Stimulated activated CD8-positive, alpha-beta memory T cell treated with anti-CD3 and anti-CD28 coated beads, Interleukin-2, amount 100 ng/mL, for 48 hours (primary cell): ENCODE data around the gene SLC22A23.

Experiments used
- DNase-seq, 2 donors: peaks; one replicate each; pipeline ENCODE4 v3.0.0-alpha.2; 2020; ENCODE audit warnings: low read depth in 2 of 2

The SLC22A23 gene

DNA sequence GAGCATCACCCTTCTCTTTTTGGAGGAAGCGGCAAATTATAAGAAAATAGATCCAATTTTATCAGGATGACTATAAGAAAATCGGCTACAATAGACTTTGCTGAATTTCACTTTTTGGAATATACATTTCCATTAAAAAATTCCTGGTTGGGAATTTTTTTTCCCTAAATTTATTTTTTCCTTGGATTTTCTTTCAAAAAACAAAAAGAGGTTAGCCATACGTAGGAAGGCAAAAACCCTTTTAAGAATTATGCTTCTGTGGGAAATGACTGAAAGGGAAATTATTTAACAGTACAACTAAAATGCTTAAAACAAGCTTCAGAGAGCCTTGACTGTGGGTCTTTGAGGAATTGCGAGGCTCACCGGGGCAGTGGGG lies 86.9 kb downstream of the SLC22A23 start:
- no peak for DNase-seq

DNA sequence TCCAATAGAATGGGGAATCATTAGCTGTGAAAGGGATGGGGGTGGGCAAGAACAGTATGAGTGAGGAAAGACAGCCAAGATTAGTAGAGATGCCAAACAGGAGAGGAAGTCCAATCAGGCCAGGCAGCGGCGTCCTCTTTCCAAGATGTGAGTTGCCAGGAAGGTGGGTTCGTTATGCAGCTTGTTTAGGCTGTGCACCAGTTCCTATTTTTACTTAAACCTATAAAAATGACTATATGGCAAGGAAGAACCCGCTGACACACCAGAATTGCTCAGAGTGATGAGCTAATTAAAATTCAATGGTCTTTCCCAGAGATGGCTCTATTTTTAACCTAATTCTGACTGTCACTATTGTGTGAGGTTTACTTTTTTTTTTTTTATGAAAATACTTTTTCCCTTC lies 88.2 kb downstream of the SLC22A23 start:
- no peak for DNase-seq

DNA sequence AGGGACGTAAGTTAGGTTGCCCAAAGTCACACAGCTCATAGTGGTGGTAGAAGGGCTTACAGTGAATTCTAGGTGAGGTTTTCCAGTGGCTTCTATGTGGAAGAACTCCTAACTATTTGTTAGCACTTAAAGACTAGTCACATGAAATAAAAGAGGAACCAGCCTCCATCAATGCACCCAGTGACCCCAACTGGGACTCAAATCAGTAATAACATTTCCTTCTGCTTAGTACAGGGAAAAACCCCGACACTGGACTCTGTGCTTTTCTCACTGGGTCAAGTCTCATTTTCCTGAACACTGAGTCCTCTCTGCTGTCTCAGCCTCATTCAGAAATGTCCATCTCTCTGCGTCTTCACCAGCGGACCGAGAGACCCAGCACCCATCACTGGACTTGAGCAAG lies 89.2 kb downstream of the SLC22A23 start:
- no peak for DNase-seq

DNA sequence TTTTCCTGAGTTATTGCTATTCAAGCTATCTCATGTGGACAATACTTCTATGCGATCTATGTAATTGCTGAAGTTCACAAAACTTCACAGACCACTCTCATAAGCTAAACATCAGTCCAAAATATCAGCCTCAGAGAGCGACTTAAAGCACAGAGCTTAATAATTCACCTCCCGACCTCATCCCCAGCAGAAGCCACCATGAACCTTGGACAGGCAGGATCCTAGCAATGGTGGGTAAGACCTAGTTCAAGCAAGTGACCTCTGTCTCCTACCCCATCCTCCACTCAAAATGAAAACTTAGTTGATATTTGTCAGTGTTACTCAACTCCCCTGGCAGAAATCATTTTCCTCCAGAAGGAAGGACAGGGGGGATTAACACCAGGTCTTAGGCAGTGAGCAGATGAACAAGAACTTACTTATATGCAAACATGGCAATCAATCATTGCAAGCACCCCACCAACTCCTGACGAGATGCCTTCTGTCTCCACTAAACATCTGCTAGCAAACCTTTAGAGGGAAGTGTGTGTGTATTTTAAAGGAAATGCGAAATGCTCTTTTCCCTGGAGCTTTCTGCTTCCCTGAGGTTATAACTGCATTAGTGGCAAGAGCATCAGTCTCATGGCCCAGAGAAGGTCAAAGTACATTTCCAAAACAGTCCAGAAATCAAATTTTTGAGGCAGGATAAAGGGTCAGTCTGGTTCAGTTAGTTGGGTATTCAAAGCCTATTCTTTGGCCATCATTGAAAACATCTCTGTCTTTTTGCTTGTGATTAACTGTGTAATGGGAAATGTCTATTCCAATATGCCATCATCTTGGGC lies 90.0 kb downstream of the SLC22A23 start:
- DNase-seq: no peak

DNA sequence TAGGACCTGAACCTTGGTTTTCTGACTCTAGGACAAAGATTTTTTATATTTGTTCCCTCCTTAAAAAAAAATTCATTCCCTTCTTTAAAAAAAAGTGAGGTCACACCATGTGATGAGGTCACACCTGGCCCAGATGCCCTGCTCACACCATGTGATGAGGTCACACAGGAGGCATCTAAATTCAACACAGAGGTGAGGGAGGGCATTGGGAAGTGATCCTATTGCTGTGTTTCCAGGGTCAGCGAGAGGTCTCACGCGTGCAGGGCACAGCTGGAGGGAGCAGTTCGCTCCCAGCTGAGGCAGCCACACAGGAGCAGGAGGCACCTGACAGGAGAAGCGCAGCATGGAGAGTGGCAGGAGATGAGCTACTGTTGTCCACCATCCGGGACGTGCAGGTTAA lies 92.5 kb downstream of the SLC22A23 start:
- DNase-seq: no peak

DNA sequence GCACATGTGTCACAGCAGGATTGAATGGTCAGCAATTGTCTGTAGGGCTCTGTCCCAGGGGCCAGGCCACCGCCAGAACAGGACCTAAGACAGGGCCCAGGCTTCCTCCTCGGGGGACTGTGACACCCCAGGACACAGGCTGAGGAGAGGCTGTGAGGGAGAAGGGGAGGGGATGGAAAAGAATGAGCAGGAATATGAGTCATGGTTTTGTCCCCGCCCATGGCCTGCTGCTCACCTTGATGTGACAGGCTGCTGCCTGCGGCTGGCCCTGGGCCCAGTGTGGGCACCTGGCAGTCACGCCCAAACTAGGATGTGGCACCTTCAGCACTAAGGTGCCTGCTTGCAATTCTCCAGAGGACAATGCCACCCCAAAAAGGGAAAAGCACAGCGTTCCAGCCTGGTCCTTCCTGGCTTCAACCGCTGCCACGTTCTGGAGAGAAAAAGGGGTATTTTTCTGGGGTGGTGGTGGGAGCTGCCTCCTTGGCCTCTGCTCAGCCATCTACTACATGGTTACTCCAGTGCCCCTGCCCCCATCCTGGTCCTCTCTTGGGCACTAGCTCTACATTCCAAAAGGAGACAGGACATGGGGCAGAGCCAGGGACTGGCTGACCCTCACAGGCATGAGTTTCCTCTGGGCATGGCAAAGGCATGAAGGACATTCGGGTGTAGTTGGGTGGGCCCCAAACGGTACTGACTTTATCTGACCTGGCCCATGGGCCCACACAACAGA lies 93.4 kb downstream of the SLC22A23 start:
- DNase-seq: no peak

DNA sequence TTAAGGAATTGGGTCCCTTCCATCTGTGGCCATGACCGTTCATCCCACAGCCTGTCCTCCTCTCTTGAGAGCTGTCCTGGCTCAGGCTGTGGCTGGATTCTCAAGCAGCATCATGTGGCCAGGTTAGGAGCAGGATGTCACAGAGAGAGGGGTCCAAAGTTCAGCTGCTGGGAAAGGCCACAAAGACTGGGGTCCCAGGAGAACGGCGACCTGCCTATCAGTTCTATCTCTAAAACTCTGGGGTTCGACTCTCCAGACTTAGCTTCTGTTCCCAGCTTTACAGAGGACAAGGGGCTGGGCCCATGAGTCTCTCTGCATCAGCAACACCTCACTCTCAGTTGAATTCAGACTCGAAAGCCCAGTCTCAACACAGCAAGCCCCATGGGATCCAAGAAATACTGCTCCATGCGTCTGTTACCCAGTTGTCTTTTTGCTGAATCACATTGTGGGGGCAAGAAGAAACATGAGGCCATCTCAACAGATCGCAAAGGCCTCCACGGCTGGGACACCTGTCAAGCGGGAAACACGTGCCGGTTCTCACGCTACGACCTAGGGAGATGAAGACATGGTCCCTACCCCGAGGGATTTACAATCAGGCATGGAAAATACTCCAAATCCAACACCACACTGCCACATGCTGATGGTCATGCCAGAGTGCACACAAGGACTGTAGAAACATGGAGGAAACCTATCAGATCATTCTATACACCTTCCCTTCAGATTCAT lies 95.4 kb downstream of the SLC22A23 start:
- no peak for DNase-seq

DNA sequence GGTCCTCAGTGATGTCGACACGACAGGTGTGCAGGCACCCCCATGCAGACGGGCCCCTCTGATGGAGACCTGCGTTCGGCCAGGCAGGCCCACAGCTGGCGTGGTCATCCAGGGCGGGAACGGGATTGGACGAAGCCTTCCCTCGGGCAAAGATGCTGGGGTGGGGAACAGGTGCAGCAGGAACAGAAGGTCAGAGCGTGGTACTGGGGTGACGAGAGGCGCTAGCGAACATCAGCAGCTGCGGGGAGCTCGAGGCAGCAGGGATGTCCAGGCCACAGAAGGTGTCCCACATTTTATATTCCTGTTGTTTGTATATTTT lies 96.2 kb downstream of the SLC22A23 start:
- DNase-seq: no peak

DNA sequence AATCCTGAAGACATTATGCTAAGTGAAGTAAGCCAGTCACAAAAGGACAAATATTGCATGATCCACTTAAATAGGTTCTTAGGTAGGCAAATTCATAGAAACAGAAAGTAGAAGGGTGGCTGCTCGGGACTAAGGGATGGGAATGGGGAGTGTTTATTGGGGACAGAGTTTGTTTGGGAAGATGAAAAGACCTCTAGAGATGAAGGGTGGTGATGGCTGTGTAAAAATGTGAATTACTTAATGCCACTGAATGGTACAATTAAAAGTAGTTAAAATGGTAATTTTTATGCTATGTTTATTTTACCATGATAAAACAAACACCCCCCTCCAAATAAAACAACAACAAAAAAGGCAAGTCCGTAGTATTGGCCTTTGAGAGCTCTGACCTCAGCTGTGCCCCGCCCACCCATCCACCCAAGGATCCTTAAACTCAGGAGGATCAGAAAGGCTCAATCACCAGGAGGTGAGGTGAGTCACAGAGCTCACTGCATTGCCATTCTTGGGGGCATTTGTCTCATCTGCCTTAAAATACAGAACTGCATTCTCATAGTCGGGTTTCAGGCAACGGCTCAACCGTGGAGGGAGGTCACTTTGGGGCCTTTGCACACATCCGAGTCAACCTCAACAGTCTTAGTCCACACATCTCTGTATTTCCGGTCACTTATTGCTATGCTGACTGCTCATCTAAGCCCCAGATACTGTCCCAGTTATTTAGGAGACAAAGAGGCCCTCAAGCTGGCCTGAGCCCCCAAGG lies 96.7 kb downstream of the SLC22A23 start:
- DNase-seq: no peak

DNA sequence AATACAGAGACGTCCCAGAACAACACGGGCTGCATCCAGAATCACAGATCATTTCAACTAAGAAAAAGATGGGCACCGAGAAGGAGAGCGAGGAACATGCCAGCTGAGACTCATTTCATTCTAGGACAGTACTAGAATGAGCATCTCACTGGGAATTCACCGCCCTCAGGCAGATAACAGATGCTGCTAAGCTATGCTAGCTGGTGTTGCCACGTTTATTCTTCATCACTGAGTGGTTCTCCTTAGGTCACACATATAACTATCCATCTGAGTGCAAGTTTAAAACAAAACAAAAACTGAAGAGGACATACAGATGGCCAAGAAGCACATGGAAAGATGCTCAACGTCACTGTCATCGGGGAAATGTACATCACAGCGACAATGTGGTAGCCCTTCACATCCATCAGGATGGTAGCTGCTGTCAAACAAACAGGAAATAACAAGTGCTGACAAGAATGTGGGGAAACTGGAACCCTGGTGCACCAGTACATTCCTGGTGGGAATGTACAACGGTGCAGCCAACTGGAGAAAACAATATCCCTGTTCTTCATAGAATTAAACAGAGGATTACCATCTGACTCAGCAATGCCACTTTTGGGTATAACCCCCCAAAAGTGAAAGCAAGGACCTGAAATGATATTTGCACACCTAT lies 97.6 kb downstream of the SLC22A23 start:
- no peak for DNase-seq

DNA sequence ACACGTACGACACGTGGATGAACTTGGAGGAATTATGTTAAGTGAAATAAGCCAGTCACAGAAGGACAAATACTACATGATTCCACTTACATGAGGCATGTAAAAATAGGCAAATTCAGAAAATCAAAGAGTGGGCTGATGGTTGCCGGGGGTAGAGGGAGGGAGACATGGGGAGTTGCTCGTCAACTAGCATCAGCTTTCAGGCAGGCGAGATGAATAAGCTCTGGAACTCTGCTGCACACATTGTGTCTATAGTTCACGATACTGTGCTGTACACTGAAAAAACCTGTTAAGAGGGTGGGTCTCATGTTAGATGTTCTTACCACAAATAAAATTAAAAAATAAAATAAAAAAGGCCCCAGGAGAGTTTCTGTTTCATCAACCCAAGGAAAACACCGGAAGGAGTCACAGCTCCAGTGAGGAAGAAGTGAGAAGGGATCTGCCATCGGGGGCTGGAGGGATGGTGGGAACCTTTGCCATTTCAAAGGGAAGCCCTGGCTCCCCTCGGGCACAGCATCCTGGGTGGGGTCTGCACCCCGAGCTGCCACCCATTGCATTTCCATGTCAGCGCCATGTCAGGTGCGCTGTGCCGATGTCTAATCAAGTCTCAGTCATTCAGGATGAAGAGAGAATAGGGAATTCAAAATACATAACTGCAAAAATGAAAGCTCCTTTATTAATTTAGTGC lies 98.3 kb downstream of the SLC22A23 start:
- DNase-seq: no peak

DNA sequence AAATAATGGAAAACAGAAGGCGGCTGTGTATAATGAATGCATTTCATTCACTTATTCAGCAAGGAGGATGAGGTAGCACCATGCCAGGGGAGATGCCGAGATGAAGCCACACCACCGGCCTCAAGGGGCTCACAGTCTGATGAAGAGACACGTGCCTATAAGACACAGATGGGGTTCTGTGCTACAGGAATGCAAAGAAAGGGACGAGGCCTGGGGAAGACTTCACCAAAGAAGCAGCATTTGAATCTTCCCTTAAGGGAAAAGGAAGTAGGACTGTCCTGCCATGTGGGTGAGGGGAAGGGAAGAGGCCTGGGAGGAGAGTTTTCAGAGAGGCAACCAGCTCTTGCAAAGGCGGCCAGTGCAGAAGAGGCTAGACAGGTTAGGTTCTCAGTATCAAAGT lies 99.2 kb downstream of the SLC22A23 start:
- no peak for DNase-seq

DNA sequence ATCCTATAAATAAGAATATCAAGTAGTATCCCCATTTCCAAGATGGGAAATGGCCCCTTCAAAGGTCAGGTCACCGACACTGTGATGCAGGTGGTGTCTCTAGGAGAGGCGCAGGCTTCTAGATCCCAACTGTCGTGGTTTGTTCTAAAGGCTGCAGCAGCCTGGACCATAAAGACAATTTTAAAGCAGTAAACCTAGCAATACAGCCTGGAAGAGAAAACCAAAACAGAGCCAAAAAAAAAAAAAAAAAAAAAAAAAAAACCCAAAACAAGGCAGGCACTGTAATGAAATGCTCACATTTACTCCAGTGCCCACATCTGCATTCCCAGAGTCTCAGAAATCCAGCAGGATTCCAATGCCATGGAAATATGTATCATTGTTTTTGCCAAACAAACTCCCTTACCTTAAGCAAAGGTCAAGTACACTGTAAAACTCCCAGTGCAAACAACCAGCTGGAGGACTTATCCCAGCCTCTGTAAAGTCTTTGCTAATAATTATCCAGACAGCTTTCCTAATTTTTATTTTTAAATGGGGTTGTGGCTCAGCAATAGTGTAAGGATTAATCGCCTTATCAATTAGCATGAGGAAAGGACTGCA lies 99.9 kb downstream of the SLC22A23 start:
- DNase-seq: no peak

DNA sequence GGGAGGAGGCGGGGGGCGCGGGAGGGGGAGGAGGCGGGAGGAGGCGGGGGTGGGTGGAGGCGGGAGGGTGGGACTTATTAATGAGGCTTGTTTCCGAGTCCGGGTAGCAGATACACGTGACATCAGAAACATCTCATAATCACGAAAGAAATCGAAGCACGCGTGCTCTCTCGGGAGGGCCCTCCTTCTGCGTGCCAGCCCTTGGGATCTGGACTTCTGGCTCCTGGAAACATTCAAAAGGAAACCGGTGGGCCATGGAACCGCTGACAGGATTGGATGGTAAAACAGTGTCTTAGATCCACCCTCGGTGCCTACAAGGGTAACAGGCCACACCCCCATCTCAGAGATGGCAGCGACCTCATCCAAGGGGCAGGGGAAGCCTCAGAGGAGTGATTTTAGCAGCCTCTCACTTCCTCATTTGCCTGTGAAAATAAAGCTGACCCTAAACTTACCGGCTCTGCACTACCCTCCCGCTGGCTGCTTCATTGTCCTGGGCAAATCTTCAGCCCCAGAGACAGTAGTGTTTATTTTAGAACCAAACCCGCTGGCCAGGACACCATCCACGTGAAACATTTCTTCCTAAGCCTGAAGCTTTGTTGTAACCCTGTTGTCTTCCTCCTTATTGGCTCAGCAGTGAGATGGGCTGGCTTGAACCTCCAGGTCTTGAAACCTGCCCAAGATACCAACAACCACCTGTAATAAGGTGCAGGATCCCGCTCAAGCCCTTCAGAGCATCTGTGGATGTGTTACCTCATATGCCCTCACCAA lies 100.6 kb downstream of the SLC22A23 start:
- DNase-seq: no peak

DNA sequence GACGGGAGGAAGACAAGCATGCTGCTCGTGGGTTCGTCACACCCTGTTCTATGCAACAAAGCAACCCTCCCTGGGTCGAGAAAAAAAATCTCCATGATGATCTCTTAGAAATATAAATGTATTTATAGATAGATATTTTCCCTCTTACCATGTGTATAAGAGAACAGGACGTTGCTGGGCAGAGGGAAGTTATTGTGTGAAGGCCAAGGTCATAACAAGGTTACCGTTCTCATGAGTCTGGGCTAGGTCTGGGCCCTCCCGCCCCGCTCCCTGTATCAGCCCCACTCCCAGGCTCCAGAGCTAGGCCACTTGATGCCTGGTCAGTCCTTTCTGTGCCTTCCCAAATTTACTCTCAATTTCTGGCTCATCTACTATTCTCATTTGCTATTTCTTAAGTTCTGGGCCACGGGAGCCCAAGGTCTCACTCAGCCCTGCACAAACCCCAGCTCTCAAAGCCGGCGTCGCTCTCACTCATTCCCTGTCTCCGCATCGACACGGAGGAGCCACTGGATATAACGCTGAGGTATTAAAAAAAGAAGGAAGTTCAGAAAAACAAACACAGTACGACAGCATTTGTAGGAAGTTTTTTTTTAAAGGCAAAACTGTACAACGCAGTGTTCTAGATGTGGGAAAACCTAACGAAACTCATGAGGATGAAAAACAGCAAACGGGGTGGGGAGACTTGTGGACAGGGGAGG lies 101.3 kb downstream of the SLC22A23 start:
- no peak for DNase-seq

DNA sequence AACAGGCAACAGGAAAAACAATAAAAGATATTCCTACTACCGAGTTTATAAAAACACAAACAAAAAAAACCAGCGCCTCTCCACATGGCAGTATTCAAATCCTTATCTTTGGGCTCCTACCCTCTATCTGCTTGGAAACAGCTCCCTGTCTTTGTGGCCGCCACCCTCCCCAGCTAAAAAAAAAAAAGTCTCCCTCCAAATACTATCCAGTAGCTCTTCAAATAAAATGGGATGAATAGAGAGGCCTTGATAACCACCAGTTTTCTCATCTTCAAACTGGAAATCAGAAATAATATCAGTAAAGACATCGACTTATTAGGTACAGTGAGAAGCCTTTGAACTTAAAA lies 101.9 kb downstream of the SLC22A23 start:
- DNase-seq: no peak

DNA sequence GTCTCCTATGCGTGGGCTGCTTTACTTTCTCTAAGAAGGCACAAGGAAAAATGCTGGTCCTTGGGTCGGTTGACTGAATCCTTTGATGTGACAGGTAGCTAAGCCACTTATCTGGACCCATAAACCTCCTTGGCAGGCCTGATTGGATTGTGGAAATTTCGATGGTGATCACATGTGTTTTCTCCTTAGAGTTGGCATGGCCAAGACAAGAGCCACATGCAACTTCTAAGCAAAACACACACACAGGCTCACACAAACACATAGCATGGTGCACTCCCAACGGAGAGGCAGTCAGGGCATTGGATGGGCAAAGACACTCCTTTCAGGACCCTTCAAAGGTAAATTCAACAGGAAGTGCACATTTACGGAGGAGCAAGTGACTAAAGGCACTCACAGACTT lies 102.9 kb downstream of the SLC22A23 start:
- DNase-seq: no peak

DNA sequence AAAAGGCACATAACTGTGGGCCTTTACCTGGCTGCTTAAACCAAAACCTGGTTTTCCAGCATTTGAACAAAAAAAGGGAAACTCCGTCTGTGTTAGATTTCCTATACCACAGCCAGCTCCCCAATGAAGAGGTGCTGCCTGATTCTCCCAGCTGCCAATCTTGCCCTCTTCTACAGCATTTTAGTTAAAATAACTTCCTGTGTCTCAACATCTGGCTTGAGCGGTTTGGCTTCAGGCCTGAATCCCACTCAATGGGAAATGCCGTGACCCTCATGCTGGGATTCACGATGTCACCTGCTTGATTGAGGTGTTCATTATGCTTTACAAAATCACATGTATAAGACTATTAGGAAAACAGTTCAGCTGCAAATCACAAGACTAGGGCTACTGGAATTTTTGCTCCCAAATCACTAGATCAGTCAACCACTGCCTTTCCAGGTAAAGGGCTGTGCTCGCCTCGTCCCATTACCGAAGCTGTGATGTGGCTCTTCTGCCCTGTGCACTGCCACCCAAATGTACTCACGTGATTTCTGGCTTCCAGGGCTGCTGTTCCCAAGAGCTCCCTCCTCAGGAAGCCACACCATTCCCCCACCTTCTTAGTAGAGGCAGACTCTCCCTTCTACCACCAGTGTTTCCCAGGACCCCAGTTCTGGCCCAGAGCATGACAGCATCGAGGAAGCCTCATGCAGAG lies 103.5 kb downstream of the SLC22A23 start:
- DNase-seq: no peak

DNA sequence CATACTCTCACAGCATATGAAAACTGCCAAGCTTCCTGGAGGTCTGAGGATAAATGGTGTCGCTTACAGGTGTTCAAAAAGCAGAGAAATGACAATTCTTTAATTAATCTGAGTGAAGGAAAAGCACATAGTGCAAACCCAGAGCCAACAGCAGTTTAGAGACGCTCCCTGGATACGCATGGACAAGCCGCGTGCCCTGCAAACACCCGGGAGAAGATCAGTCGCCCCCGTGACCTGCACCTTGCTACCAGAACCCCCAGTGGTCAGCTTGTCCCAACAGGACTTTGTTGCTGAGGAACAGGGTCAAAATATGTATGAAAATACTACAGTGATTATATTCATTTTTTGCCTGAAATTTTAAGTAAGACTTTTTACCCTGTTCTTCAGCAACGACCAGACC lies 104.2 kb downstream of the SLC22A23 start:
- DNase-seq: no peak
